Neural progenitor cell (in vitro differentiated cells): ENCODE data around the gene TRH.

Experiments
- EZH2 ChIP-seq: fragments of 200-600 bp; sonication (generic); IDR thresholded peaks from 2 replicates; pipeline ENCODE4 v1.6.1; 2017; ENCODE audit warnings: antibody characterized with exemption, mild to moderate bottlenecking, moderate library complexity
- EZH2phosphoT487 ChIP-seq: fragments of 200-600 bp; sonication (generic); IDR thresholded peaks from 2 replicates; pipeline ENCODE4 v1.6.1; 2017; ENCODE audit warnings: antibody characterized with exemption
- TF ChIP-seq, protein P1 (sequence below): fragments of 200-600 bp; sonication (generic); IDR thresholded peaks from 2 replicates; pipeline ENCODE4 v1.5.1; 2017; ENCODE audit warnings: antibody characterized with exemption, mild to moderate bottlenecking

DNA sequence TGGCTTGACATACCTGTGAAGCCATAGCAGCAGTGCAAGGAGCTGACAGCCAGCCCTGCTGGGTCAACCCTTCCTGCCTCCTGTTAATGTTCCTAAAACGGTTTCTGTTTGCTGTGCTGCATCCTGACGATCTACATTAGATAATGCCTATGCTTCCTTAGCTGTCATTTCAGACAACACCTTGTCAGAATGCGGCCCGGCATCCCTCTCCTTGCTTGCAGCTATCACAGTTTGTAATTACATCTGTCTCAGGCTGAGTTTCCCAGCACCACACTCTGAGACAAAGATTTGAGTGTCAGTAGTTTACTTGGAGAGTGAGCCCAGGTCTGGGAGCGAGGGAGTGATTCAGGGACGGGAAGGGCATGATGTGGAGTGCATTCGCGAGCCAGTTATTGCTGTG is 9.0 kb downstream of the TRH start:
- TF ChIP-seq, protein P1, sequence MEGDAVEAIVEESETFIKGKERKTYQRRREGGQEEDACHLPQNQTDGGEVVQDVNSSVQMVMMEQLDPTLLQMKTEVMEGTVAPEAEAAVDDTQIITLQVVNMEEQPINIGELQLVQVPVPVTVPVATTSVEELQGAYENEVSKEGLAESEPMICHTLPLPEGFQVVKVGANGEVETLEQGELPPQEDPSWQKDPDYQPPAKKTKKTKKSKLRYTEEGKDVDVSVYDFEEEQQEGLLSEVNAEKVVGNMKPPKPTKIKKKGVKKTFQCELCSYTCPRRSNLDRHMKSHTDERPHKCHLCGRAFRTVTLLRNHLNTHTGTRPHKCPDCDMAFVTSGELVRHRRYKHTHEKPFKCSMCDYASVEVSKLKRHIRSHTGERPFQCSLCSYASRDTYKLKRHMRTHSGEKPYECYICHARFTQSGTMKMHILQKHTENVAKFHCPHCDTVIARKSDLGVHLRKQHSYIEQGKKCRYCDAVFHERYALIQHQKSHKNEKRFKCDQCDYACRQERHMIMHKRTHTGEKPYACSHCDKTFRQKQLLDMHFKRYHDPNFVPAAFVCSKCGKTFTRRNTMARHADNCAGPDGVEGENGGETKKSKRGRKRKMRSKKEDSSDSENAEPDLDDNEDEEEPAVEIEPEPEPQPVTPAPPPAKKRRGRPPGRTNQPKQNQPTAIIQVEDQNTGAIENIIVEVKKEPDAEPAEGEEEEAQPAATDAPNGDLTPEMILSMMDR, result no peak
- no peak for TF ChIP-seq EZH2
- no peak for TF ChIP-seq EZH2phosphoT487
